H7 (cell line): ENCODE measurements around the gene FGD4. TPM values are rescaled to one million over a fixed set of nuclear protein-coding genes. Genes with fewer than 3 reads are reported as not detected.
A peak's percentile ranks its signal among the peaks of the same experiment; 100 is the strongest.

Experiments used
- DNase-seq: peaks from one replicate; pipeline ENCODE4 v3.0.0; 2012
- H3K27me3 ChIP-seq: 2 replicates; pipeline ENCODE4 v1.6.0; 2011; ENCODE audit warnings: mild to moderate bottlenecking, low read length; ENCODE audit not compliant: control insufficient read depth, insufficient read depth
- H3K36me3 ChIP-seq: replicated peaks from 2 replicates; pipeline ENCODE4 v1.5.1; 2011; ENCODE audit warnings: low read length; ENCODE audit not compliant: control insufficient read depth, insufficient read depth
- H3K4me3 ChIP-seq: 2 replicates; pipeline ENCODE4 v1.5.1; 2011; ENCODE audit warnings: low read depth, mild to moderate bottlenecking, control low read depth, low read length, moderate library complexity; ENCODE audit not compliant: insufficient read depth
- total RNA-seq: library from RNA; depleted of rRNA; stranded (reverse); fragments of >200 nt; shearing (Covaris generic); gene quantifications from 2 replicates; pipeline ENCODE4 v1.2.3, GENCODE V29; 2014

Gene FGD4
- total RNA-seq, 1 experiment from 2014 or later = 24.0 TPM

- no peak for DNase-seq
- no peaks in the 10 kb centered on the region for H3K27me3 ChIP-seq
- no peaks in the 10 kb centered on the region for H3K36me3 ChIP-seq
- no peak overlapping the region for H3K4me3 ChIP-seq
Measured at GRCh38 chr12:32395026-32395425, 4.3 kb upstream of the FGD4 start.

- Histone ChIP-seq H3K4me3 (no peak overlapping the region), H3K27me3 (no peaks in the 10 kb centered on the region), H3K36me3 (no peaks in the 10 kb centered on the region; the same call in none of the 2 replicates)
- DNase-seq = peak; percentile 54
Measured at GRCh38 chr12:32397696-32398095, 1.7 kb upstream of the FGD4 start.

- Histone ChIP-seq H3K4me3 (no peak overlapping the region), H3K36me3 (no peaks in the 10 kb centered on the region; the same call in none of the 2 replicates), H3K27me3 (no peaks in the 10 kb centered on the region)
- DNase-seq = no peak
Measured at GRCh38 chr12:32398181-32398580, 1.2 kb upstream of the FGD4 start.

- no peak for DNase-seq
- H3K4me3 ChIP-seq = peak overlapping the region; percentile 99
- H3K36me3 ChIP-seq = no peaks in the 10 kb centered on the region; the same call in none of the 2 replicates
- no peaks in the 10 kb centered on the region for H3K27me3 ChIP-seq
Measured at GRCh38 chr12:32398816-32399369, 465 bp upstream of the FGD4 start.

GRCh38 chr12:32400114-32400672 is 835 bp downstream of the FGD4 start:
- H3K4me3 ChIP-seq = peak overlapping the region; percentile 99
- no peaks in the 10 kb centered on the region; the same call in none of the 2 replicates for H3K36me3 ChIP-seq
- H3K27me3 ChIP-seq = no peaks in the 10 kb centered on the region
- peak; percentile 76 for DNase-seq

GRCh38 chr12:32400866-32401265 is 1.5 kb downstream of the FGD4 start:
- no peaks in the 10 kb centered on the region; the same call in none of the 2 replicates for H3K36me3 ChIP-seq
- DNase-seq = no peak
- peak overlapping the region; percentile 99 for H3K4me3 ChIP-seq
- H3K27me3 ChIP-seq = no peaks in the 10 kb centered on the region

GRCh38 chr12:32402170-32402569 is 2.8 kb downstream of the FGD4 start:
- Histone ChIP-seq H3K4me3 (no peak overlapping the region), H3K36me3 (no peaks in the 10 kb centered on the region; the same call in none of the 2 replicates), H3K27me3 (no peaks in the 10 kb centered on the region)
- no peak for DNase-seq

- no peak for DNase-seq
- Histone ChIP-seq H3K27me3 (no peaks in the 10 kb centered on the region), H3K4me3 (no peak overlapping the region), H3K36me3 (no peaks in the 10 kb centered on the region; the same call in none of the 2 replicates)
Measured at GRCh38 chr12:32402946-32403345, 3.6 kb downstream of the FGD4 start.

- no peaks in the 10 kb centered on the region for H3K27me3 ChIP-seq
Measured at GRCh38 chr12:32407795-32408194, 8.4 kb downstream of the FGD4 start.

GRCh38 chr12:32413412-32413811 is 14.1 kb downstream of the FGD4 start:
- no peak overlapping the region for H3K4me3 ChIP-seq

More at GRCh38 chr12:32407795-32408194, 8.4 kb downstream of the FGD4 start:
- no peaks in the 10 kb centered on the region; the same call in 1 of the 2 replicates for H3K36me3 ChIP-seq
- no peak overlapping the region for H3K4me3 ChIP-seq
- DNase-seq = no peak

GRCh38 chr12:32418221-32418620 is 18.9 kb downstream of the FGD4 start:
- no peak for DNase-seq
- no peak overlapping the region for H3K4me3 ChIP-seq
- H3K36me3 ChIP-seq = no peaks in the 10 kb centered on the region
- H3K27me3 ChIP-seq = no peaks in the 10 kb centered on the region

More at GRCh38 chr12:32413412-32413811, 14.1 kb downstream of the FGD4 start:
- Histone ChIP-seq H3K27me3 (no peaks in the 10 kb centered on the region), H3K36me3 (no peaks in the 10 kb centered on the region)
- no peak for DNase-seq

- no peak for DNase-seq
- Histone ChIP-seq H3K36me3 (no peaks in the 10 kb centered on the region), H3K4me3 (no peak overlapping the region), H3K27me3 (no peaks in the 10 kb centered on the region)
Measured at GRCh38 chr12:32418903-32419519, 19.7 kb downstream of the FGD4 start.

GRCh38 chr12:32419520-32419960 is 20.2 kb downstream of the FGD4 start:
- no peak overlapping the region for H3K4me3 ChIP-seq
- no peak for DNase-seq
- no peaks in the 10 kb centered on the region for H3K27me3 ChIP-seq
- H3K36me3 ChIP-seq = no peaks in the 10 kb centered on the region

- H3K36me3 ChIP-seq = no peaks in the 10 kb centered on the region
- H3K27me3 ChIP-seq = no peaks in the 10 kb centered on the region
- no peak overlapping the region for H3K4me3 ChIP-seq
- DNase-seq = no peak
Measured at GRCh38 chr12:32420356-32420755, 21.0 kb downstream of the FGD4 start.

- Histone ChIP-seq H3K36me3 (no peaks in the 10 kb centered on the region), H3K27me3 (no peaks in the 10 kb centered on the region), H3K4me3 (no peak overlapping the region)
- DNase-seq = no peak
Measured at GRCh38 chr12:32423559-32423958, 24.2 kb downstream of the FGD4 start.
